HG03095 (cell line): ENCODE measurements around the gene ANAPC4.

Experiments
- ATAC-seq: cut with Tn5 transposase; IDR thresholded peaks from one replicate; pipeline ENCODE4 v1.9.1; 2021; ENCODE audit warnings: moderate library complexity; ENCODE audit not compliant: unreplicated experiment

The ANAPC4 gene

DNA sequence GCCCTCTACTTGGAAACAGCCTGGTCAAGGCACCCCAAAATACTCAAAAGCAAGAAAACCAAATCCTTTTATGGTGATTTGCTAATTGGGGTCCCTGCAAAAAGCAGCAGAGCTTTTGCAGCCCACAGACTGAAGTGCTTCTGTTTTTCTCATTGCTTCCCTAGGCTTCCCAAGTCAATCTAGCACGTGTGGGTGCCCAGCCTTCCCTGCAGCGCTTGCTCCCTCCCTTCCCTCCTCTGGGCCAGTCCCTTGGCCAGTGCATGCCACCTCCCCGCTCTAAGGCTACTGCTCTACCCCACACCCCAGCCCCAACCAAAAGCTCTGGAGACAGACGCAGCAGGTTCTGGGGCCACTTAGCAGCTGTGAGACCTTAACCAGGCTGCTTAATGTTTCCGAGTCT lies 53.6 kb downstream of the ANAPC4 start:
- no peak for ATAC-seq

DNA sequence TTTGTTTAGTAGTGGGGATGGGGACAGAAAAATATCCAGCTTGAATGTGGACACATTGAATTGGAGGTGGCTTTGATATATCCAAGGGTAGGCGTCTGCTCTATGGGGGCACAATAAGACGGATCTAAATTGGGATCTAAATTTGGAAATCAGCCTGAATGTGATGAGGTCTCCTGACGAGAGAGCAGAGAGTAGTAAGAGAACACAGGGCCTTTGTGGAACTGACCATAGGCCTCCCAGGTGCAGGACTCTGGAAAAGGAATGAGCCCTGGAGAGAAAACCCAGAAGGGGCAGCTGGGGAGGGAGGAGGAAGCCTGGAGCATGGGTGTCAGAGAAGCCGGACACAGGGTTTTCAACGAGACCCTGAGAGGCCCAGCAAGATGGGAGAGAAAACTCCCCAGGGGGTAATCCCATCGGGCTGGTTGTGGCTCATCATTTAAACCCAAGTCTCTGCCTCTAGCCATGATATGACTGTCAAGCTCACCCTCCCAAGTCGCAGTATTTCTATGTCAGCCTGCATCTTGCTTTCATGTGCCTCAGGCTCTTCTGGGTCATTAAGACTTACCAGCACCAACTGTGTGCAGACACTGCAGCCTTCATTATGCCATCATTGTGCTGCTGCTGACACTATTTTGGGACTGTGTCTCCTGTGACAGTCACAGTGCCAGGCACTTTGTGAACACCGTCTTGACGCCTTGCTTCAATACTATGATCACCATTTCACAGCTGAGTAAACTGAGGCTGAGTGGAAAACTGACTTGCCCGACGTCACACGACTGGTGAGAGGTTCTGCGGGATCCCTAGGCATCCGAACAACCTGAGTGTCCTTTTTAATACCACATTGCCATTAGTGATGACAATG lies 57.1 kb downstream of the ANAPC4 start:
- ATAC-seq, result no peak

DNA sequence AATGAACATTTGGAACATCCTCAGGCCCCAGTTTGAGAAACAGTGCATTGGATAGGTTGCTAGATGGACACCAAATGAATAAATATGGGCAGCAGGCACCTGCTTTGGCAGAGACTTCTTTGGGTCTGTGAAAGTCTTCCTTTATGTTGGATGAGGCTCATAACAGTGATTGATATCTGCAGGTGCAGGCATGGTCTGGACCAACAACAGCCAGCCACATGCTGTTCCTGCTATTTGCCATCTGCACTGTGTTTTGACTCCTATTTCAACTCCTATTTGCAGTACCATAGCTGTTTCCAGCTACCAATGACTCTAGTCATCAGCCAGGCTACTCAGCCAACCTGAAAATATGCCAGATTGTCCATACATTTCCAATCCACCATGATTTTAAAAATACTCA lies 60.9 kb downstream of the ANAPC4 start:
- ATAC-seq, result no peak

DNA sequence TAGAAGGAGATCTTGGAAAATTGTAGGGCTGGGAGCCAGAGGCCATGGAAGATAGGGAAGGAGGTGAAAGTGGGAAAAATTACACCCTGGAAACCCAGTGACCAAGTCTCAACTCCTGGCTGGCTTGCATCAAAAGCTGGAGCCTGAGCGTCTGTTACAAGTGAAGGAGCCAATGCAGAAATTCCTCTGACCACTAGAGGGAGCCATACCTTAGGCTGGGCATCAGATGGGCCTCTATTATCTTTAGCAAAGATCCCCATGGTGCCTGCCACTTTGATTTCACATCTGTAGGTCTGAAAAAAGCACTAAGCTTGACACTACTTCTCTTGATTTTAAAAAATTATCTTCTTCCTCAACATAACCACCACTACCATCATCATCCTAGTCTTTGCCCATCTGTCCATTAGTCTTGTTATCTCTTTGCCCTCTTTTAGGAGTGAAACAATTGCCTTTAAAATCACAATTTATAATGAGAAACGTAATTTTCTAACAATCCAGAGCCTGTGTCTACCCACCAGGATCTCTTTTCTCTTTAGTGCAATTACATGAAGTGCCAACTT lies 62.9 kb downstream of the ANAPC4 start:
- ATAC-seq, result peak; percentile 91

DNA sequence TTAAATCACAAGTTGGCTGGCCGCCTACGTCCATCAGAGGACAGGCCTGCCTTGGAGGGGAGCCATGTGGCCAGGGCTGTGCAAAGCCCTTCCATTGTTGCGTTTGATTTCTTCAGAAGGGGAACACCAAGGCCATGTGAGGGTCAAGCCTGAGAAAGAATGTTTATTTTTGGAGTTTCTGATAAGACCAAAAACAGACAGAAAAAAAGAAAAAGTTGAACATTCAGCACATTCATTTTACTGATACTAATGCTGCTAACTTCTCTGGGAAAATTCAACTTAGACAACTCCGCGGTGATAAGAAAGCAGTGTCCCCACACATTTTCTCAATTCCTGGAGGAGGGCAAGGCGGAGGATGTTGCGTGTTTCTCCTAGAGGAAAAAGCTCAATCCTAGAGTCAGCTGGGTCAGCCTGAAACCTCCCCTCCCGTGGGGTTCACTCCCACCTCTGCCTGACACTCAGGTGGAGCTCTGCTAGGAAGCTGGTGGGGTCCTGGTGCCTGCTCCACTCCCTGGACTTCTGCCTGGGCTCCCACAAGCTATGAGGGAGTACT lies 63.5 kb downstream of the ANAPC4 start:
- no peak for ATAC-seq

DNA sequence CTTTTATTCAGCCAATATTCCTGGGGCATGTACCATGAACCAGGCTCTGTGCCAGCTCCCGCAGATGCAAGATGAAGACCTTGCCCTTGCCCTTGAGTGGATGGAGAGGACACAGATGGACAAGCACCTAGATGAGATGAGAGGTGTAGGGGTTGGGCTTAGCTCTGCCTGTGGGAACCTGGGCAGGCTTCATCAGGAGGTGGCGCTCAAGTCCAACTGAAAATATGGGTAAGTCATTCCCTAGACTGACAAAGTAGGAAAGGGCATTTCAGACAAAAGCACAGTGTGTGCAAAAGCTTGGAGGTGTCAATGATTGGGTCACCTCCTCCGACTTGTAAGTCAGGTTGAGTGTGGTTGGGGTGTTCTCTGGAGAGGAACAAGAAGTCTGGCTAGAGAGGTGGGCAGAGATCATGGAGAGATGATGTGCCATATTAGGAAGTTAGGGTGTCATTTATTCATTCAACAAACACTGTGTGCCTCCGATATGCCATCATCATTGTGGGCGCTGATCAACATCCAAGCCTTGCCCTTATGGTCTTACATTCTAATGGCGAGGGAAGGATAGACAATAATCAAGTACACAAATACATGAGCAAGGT lies 64.6 kb downstream of the ANAPC4 start:
- no peak for ATAC-seq

DNA sequence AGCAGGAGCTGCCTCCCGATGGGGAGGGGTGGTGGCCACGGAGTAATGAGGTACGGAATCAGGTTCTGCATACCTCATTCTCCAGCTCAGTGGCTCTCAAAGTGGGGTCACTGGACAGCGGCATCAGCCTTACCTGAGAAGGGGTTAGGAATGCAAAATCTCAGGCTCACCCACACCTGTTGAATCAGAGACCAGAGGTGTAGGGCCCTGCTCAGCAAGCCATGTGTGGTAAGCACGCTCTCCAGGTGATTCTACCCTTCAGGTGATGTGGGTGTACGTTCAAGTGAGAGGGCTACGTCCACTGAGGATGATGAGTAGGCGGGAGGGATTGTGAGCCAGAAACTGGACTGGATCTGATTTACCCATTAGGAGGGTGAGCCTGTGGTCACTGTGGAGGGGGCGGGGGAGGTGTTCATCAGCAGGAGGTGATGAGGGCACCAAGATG lies 65.8 kb downstream of the ANAPC4 start:
- no peak for ATAC-seq

DNA sequence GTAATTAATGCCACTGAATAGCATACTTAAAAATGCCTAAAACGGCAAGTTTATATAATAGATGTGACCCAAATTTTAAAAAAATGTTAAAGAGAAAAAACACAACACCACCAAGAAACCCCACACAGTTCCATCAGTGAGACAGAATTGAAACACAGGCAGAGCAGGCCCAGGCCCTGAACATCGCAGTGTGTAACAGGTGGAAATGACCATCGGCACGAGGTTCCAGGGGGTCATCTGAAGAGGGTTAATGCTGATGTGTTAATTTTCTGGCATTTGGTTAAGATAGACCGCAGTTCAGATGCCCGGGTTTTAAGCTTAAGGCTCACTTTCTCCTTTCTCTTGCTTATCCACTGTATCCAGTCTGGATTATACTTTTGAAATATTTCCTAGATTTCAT lies 66.8 kb downstream of the ANAPC4 start:
- ATAC-seq, result no peak

DNA sequence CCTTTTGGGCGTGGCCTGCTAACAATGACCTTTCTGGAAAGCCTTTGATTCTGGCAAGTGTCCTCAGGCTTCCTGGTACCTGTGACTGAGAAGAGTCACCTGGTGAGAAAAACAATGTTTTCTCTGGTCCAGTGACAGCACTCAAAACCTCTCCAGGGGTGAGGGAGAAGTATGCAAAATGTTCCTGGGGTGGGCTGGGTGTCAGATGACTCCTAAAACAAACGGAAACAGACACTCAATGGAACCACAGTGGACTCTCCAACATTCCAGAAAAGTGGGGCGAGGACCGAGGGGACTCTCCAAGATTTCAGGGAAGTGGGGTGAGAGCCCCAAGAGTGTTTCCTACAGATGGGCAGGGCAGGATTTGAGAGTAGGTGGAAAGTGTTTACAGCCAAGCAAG lies 69.5 kb downstream of the ANAPC4 start:
- no peak for ATAC-seq

DNA sequence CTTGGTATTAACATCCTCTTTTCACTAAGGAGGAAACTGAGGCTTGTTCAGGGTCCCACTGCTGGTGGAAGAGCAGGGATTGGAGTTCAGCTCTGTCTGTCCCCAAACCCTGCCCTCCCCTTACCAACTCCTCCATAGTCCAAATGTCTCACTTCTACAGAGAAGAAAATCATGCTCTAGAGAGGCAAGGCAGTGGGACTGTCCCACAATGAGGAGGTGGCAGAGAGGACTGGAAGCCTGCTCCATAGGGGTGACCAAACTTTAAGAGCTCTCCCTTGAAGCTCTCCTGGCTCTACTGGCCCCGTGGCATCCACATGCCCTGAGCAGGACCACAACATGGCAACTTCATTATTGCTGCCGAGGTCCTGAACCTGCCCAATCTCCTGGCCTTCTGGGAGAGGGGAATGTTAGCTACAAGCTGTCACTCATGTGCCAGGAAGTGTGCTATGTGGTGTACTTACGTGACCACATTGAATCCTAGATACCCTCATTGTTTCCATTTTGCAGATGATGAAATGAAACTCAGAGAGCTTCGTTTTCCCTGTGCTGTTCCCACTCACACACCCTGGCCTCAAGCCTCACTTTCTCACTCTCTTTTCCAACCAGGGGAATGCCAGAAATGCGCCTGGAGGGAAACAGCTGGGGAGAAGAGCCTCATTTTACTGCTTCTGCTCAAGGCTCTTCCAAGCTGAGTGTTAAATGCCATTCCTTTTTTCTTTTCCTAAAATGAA lies 71.5 kb downstream of the ANAPC4 start:
- ATAC-seq, result no peak

DNA sequence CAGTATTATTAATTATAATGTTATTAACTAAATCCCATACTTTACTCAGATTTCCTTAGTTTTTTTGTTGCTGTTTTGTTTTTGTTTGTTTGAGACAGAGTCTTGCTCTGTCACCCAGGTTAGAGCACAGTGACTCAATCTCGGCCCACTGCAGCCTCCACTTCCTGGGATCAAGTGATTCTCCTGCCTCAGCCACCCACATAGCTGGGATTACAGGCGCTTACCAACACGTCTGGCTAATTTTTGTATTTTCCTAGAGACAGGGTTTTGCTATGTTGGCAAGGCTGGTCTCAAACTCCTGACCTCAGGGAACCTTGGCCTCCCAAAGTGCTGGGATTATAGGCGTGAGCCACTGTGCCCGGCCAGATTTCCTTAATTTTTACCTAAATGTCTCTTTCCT lies 72.2 kb downstream of the ANAPC4 start:
- no peak for ATAC-seq

DNA sequence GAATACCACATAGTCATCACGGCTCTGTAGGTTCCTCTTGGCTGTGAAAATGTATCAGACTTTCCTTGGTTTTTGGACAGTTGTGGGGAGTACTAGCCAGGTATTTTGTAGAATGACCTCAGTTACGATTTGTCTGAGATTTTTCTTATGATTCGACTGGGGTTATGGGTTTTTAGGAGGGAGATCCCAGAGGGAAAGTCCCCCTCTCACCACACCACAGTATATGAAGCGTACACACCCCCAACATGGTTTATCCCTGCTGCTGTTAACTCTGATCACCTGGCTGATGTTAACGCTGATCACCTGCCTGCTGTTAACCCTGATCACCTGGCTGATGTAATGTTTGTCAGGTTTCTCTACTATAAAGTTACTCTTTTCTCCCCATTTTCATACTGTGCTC lies 72.6 kb downstream of the ANAPC4 start:
- peak; percentile 49 for ATAC-seq

DNA sequence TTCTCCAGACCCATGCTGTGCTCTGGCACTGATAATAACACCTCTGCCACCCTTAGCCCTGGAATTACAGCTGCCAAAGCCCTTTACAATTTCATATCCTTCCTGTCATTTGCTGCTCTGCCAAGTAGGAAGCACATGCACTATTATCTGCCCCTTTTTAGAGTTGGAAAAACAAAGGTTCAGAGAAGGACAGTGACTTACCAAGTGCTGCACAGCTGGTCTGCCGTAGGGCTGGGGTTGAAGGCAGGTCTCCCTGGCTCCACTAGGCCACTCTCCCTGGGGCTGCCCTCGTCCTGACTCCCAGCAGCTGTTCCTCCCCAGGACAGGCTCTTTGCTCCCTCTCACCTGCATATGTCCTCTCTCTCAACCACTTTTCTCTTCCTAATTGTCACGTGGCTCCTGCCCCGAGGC lies 73.4 kb downstream of the ANAPC4 start:
- no peak for ATAC-seq

DNA sequence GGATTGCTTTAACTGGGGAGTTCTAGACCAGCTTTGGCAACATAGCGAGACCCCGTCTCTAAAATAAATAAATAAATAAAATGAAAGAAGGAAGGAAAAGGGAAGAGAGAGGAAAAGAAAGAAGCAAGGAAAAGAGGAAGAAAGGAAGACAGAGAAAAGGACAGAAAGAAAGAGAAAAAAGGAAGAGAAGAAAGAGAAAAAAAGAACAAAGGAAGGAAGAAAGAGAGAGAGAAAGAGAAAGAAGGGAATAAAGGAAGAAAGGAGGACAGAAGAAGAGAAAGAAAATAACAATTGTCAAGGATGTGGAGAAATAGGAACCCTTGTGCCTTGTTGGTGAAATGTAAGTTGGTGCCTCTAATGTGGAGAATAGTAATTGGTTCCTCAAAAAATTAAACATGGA lies 74.6 kb downstream of the ANAPC4 start:
- no peak for ATAC-seq

DNA sequence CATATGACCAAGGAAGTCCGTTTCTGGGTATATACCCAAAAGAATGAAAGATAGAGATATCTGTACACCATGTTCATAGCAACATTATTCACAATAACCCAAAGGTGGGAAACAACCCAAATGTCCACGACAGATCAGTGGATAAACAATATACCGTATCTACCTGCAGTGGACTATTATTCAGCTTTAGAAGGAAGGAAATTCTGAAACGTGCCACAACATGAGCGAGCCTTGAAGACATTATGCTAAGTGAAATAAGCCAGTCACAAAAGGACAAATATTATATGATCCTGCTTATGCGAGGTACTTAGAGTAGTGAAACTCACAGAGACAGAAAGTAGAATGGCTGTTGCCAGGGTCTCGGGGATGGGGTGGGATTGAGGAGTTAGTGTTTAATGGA lies 75.0 kb downstream of the ANAPC4 start:
- no peak for ATAC-seq

DNA sequence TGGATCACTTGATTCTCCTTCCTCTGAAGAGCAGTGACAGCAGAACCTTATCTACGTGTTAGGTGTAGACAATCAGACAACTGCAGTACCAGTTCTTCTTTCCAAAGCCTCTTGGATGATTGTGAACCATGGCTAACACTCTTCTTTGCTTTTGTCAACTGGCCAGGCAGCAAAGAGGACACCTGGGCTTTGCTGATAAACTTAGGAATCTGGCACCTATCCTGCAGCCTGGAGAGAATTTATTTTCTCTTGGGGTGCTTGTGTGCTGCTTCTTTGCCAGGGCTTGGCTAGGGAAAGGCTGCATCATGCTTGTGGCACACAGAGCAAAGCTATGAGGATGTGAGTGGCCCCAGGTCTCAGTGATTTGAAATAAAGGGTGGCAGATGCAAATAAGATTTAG lies 77.4 kb downstream of the ANAPC4 start:
- no peak for ATAC-seq

DNA sequence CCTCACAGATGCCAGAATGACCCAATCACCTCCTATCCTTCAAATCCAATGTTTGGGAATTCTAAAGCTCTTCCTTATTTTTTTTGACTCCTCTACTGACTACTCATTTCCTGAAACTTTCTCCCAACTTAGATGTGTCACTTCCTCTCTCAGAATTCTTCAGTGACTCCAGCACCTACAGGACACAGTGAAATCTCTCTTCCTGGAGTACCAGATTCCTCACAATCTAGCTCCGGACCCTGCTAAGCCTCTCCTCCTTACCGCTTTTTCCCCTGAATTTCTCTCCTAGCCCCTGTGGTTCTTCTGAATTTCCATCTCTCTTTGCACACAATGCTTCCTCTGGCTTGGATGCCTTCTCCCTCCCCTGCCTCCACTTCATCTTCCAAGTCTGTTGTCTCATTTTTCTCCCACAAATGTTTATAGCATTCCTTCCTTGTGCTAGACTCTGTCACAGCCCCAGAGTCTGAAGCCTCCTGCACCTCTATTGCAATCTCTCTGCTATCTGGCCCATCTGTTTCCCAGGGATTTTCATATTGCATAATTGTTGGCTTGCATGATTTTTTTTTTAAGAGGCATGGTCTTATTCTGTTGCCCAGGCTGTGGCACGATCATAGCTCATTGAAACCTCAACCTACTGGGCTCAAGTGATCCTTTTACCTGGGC lies 80.1 kb downstream of the ANAPC4 start:
- no peak for ATAC-seq

DNA sequence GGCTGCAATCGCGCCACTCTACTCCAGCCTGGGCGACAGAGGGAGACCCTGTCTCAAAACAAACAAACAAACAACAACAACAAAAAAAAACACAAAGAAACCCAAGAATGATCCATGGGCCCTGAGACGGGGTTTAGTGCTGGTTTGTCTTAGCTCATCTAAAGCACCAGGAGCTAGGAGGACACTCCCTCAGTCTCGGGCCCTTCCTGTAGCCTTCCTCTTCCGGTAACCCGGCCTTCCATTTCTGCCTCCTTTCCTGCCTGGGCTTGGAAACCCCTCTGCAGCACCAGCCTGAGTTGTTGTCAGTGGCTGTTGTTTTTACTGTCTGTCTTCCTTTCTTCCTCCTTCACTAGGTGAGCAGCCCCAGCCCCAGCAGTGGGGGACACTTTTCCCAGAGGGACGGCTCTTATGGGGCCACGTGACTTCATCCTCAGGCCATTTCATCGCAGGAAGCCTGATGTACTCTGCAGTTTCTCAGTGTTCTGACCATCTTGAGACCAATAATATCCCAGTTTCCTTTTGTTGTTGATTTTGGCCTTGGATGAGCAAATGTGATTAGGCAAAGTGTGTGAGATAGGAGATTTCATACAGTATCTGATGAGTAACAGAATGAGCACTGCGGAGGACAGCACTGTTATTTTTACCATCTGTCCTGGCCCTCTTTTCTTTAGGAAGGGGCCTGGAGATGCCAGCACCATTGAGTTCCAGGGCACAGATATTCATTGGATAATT lies 90.1 kb downstream of the ANAPC4 start:
- no peak for ATAC-seq

DNA sequence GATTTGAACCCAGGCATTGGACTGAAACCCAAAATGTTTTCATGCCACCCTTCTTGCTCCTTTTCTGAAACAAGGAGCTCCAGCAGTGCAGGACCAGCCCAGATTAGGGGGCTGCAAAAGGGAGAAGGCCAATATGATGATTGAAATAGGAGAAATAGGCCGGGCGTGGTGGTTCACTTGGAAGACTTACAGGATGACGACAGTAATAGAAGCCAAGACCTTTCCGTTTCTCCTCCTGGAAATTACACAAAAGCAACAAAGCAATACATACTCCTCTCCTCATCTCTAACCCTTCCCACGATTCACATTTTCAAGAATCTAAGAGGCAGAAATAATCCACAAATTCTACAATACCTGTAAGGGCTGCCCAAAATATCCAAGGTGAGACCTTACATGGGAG lies 90.8 kb downstream of the ANAPC4 start:
- no peak for ATAC-seq
